GM19438 (cell line): ENCODE measurements around the gene SLC38A5.
A peak's percentile ranks its signal among the peaks of the same experiment; 100 is the strongest.

ENCODE experiments used
- ATAC-seq: cut with Tn5 transposase; IDR thresholded peaks from one replicate; pipeline ENCODE4 v1.9.1; 2021; ENCODE audit warnings: low read depth; ENCODE audit not compliant: unreplicated experiment

Gene SLC38A5

GRCh38 chrX:48492293-48492910, 22.3 kb upstream of the SLC38A5 start:
- ATAC-seq: no peak

- ATAC-seq: no peak
Measured at GRCh38 chrX:48491809-48492208, 21.7 kb upstream of the SLC38A5 start.

GRCh38 chrX:48490661-48491060, 20.6 kb upstream of the SLC38A5 start:
- no peak for ATAC-seq

GRCh38 chrX:48489892-48490291, 19.8 kb upstream of the SLC38A5 start:
- no peak for ATAC-seq

GRCh38 chrX:48489296-48489695, 19.2 kb upstream of the SLC38A5 start:
- no peak for ATAC-seq

GRCh38 chrX:48488034-48488433, 18.0 kb upstream of the SLC38A5 start:
- ATAC-seq: no peak

- ATAC-seq: no peak
Measured at GRCh38 chrX:48487362-48487798, 17.3 kb upstream of the SLC38A5 start.

- no peak for ATAC-seq
Measured at GRCh38 chrX:48482526-48482925, 12.5 kb upstream of the SLC38A5 start.

GRCh38 chrX:48480583-48480982, 10.5 kb upstream of the SLC38A5 start:
- no peak for ATAC-seq

GRCh38 chrX:48480142-48480541, 10.1 kb upstream of the SLC38A5 start:
- no peak for ATAC-seq

GRCh38 chrX:48478806-48479205, 8.7 kb upstream of the SLC38A5 start:
- no peak for ATAC-seq

GRCh38 chrX:48477960-48478755, 8.1 kb upstream of the SLC38A5 start:
- ATAC-seq: no peak

GRCh38 chrX:48476919-48477318, 6.9 kb upstream of the SLC38A5 start:
- ATAC-seq: no peak

- ATAC-seq: peak; percentile 83
Measured at GRCh38 chrX:48475774-48476577, 5.9 kb upstream of the SLC38A5 start, which contains the start of gene FTSJ1. FTSJ1 (plus strand) TSS chrX:48476199; CDS start chrX:48478048, 1,849 bp downstream.

GRCh38 chrX:48475296-48475695, 5.2 kb upstream of the SLC38A5 start:
- ATAC-seq: no peak

GRCh38 chrX:48474581-48474980, 4.5 kb upstream of the SLC38A5 start:
- ATAC-seq: no peak

GRCh38 chrX:48474127-48474526, 4.1 kb upstream of the SLC38A5 start:
- no peak for ATAC-seq

- ATAC-seq: no peak
Measured at GRCh38 chrX:48473704-48473990, 3.6 kb upstream of the SLC38A5 start.

GRCh38 chrX:48472851-48473703, 3.0 kb upstream of the SLC38A5 start:
- no peak for ATAC-seq

- ATAC-seq: no peak
Measured at GRCh38 chrX:48472225-48472624, 2.2 kb upstream of the SLC38A5 start.

GRCh38 chrX:48471504-48471903, 1.4 kb upstream of the SLC38A5 start:
- no peak for ATAC-seq
